PC-9 (cell line): ENCODE measurements around the gene UBXN6. TPM values are rescaled to one million over a fixed set of nuclear protein-coding genes. Genes with fewer than 3 reads are reported as not detected.

ENCODE experiments used
- BruUV-seq: library from RNA; stranded (reverse); fragments of 400-500 nt; replicated peaks from 2 replicates; lab custom pipeline; 2021; lab: Mats Ljungman, UMichigan
- CTCF ChIA-PET: fragments of 300-600 bp; sonication (Branson Sonifier 250); formaldehyde crosslinking; loops from one replicate; lab custom pipeline; 2022; ENCODE audit warnings: antibody characterized with exemption; lab: Charles Lee
- POLR2A ChIA-PET: fragments of 300-600 bp; sonication (Branson Sonifier 250); formaldehyde crosslinking; loops from one replicate; lab custom pipeline; 2022; ENCODE audit warnings: antibody characterized with exemption; ENCODE audit not compliant: unreplicated experiment; lab: Charles Lee
- DNase-seq, 2 experiments: peaks; one replicate each; pipeline versions ENCODE4 v3.0.0 to v3.0.0-alpha.2; 2015 to 2022; ENCODE audit warnings: mixed read lengths in 1 of 2
- H2AFZ ChIP-seq: fragments of 200-600 bp; sonication (generic); 2 replicates; pipeline ENCODE4 v1.8.1; 2017; ENCODE audit warnings: antibody characterized with exemption
- H3F3A ChIP-seq: fragments of 200-600 bp; sonication (generic); 2 replicates; pipeline ENCODE4 v1.8.1; 2017; ENCODE audit warnings: antibody characterized with exemption, mild to moderate bottlenecking, low read depth; ENCODE audit not compliant: insufficient read depth
- H3K27ac ChIP-seq: fragments of 200-600 bp; sonication (generic); 2 replicates; pipeline ENCODE4 v1.6.1; 2016; ENCODE audit warnings: mixed run types
- H3K27me3 ChIP-seq: fragments of 200-600 bp; sonication (generic); 2 replicates; pipeline ENCODE4 v1.6.1; 2016; ENCODE audit warnings: low read depth, mixed run types; ENCODE audit not compliant: insufficient read depth
- H3K36me3 ChIP-seq: fragments of 200-600 bp; sonication (generic); 2 replicates; pipeline ENCODE4 v1.6.1; 2016; ENCODE audit warnings: low read depth, mixed run types
- H3K4me1 ChIP-seq: fragments of 200-600 bp; sonication (generic); replicated peaks from 2 replicates; pipeline ENCODE4 v1.6.1; 2016; ENCODE audit warnings: mixed run types; ENCODE audit not compliant: insufficient read depth
- H3K4me2 ChIP-seq: fragments of 200-600 bp; sonication (generic); 2 replicates; pipeline ENCODE4 v1.6.1; 2017; ENCODE audit warnings: mixed run types
- H3K4me3 ChIP-seq: fragments of 200-600 bp; sonication (generic); 2 replicates; pipeline ENCODE4 v1.6.1; 2016; ENCODE audit warnings: mixed run types
- H3K79me2 ChIP-seq: fragments of 200-600 bp; sonication (generic); 2 replicates; pipeline ENCODE4 v1.6.1; 2017; ENCODE audit warnings: low read depth, mixed run types
- H3K9me2 ChIP-seq: fragments of 200-600 bp; sonication (generic); 2 replicates; pipeline ENCODE4 v1.8.1; 2017; ENCODE audit warnings: mild to moderate bottlenecking; ENCODE audit not compliant: insufficient read depth
- H3K9me3 ChIP-seq: fragments of 200-600 bp; sonication (generic); 2 replicates; pipeline ENCODE4 v1.8.1; 2016; ENCODE audit warnings: low read depth; ENCODE audit not compliant: insufficient read depth
- H4K20me1 ChIP-seq: fragments of 200-600 bp; sonication (generic); 2 replicates; pipeline ENCODE4 v1.8.1; 2017; ENCODE audit not compliant: insufficient read depth
- EZH2 ChIP-seq: fragments of 200-600 bp; sonication (generic); IDR thresholded peaks from 2 replicates; pipeline ENCODE4 v1.8.0; 2017; ENCODE audit warnings: antibody characterized with exemption, low read depth
- intact Hi-C: fragments of 100-400 bp; cut with micrococcal nuclease; formaldehyde crosslinking; loops from one replicate; pipeline ENCODE4 v1.10.0; 2022; ENCODE audit not compliant: unreplicated experiment
- total RNA-seq: library from RNA; stranded (reverse); gene quantifications from 2 replicates; pipeline ENCODE4 v1.2.3, GENCODE V29; 2021
- TF ChIP-seq, protein P1 (sequence below): fragments of 200-600 bp; sonication (generic); conservative IDR thresholded peaks from 2 replicates; pipeline ENCODE4 v1.6.1; 2017; ENCODE audit warnings: mixed run types, antibody characterized with exemption, mild to moderate bottlenecking, moderate library complexity

Gene UBXN6
- total RNA-seq, 1 experiment from 2014 or later: 79.4 TPM

DNA sequence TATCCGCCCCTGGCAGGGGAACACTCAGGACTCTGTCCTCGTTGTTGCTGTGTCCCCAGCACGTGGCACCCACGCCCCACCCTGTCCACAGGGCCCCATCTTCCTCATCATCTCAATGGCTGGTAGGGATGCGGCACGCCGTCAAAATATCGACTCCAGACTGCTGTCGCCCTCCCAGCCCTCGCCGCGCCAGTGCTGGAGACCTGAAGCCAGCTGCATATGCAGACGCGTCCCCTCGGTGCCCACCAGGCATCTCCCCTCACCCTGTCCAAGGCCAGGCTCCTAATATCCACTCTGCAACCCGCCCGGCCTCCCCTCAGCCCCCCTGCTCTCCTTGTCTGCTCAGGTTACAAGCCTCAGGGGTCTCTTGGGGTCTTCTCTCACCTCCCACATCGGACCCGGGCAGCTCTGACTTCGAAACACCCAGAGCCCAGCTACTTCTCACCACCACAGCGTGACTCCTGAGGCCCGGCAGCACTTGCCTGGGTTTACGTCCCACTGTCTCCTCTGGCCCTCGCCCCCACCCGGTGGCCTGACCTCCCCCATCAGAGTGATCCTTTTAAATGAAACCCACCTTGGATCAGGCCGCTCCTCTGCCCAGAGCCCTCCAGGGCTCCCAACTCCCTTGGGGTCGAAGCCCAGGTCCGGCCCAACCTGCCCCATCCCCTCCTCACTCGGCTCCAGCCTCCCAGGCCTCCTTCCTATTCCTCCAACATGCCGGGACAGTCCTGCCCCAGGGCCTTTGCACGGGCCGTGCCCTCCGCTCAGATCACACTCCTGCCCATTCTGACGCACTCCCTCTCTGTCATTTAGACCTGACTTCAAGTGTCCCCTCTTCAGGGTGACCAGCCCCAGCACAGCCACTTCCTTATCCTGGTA lies 48.2 kb upstream of the UBXN6 start:
- intact Hi-C loops: no loop called here

DNA sequence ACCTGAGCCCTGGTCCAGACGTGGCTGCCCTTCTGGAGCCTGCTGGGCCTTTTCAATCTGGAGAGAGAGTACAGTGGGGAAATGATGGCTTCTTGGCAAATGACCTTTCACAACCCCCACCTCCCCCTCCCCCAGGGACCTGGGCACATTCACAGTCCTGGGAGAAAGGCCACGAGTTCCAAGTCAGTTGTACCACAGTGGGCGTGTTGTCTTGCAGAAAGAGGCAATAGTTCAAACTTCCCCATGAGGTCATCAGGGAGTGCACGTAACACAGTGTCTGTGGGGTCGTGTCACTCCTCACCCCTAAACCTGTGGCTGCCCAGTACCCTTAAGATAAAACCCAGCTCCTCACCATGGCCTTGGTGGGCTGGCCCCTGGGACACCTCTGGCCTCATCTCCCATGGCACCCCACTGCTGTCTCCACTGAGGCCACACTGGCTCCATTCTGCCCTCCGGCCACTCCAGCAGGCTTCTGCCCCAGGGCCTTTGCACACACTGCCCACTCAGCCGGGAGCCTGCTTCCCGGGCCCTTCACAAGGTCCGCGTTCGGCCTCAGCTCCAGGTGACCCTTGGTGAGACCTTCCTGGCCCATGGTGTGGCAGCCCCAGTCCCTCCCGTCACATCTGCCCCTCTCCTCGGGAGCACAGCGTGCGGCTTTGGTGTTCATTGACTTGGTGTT lies 47.4 kb upstream of the UBXN6 start:
- H3K27ac ChIP-seq: no peak overlapping the region
- H3K4me2 ChIP-seq: no peak overlapping the region
- no peaks in the 10 kb centered on the region for H4K20me1 ChIP-seq
- POLR2A ChIA-PET: no interaction called here
- no peak overlapping the region for H2AFZ ChIP-seq
- CTCF ChIA-PET: no interaction called here
- BruUV-seq: no TSS peak
- no peak overlapping the region for H3K4me3 ChIP-seq
- no peaks in the 10 kb centered on the region for H3F3A ChIP-seq
- H3K9me3 ChIP-seq: no peaks in the 10 kb centered on the region
- H3K4me1 ChIP-seq: no peaks in the 10 kb centered on the region
- DNase-seq: no peak
- intact Hi-C loops: no loop called here
- no peaks in the 10 kb centered on the region for H3K36me3 ChIP-seq
- TF ChIP-seq, protein P1, sequence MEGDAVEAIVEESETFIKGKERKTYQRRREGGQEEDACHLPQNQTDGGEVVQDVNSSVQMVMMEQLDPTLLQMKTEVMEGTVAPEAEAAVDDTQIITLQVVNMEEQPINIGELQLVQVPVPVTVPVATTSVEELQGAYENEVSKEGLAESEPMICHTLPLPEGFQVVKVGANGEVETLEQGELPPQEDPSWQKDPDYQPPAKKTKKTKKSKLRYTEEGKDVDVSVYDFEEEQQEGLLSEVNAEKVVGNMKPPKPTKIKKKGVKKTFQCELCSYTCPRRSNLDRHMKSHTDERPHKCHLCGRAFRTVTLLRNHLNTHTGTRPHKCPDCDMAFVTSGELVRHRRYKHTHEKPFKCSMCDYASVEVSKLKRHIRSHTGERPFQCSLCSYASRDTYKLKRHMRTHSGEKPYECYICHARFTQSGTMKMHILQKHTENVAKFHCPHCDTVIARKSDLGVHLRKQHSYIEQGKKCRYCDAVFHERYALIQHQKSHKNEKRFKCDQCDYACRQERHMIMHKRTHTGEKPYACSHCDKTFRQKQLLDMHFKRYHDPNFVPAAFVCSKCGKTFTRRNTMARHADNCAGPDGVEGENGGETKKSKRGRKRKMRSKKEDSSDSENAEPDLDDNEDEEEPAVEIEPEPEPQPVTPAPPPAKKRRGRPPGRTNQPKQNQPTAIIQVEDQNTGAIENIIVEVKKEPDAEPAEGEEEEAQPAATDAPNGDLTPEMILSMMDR: no peak
- TF ChIP-seq EZH2: no peak
- no peaks in the 10 kb centered on the region for H3K27me3 ChIP-seq
- H3K9me2 ChIP-seq: no peaks in the 10 kb centered on the region
- no peaks in the 10 kb centered on the region for H3K79me2 ChIP-seq

More for the DNA sequence above, 48.2 kb upstream of the UBXN6 start:
- Histone ChIP-seq H2AFZ (no peak overlapping the region), H3K4me2 (no peak overlapping the region), H3K9me3 (no peaks in the 10 kb centered on the region), H4K20me1 (no peaks in the 10 kb centered on the region), H3F3A (no peaks in the 10 kb centered on the region), H3K36me3 (no peaks in the 10 kb centered on the region), H3K4me3 (no peak overlapping the region), H3K79me2 (no peaks in the 10 kb centered on the region), H3K4me1 (no peaks in the 10 kb centered on the region), H3K27me3 (no peaks in the 10 kb centered on the region), H3K27ac (no peak overlapping the region), H3K9me2 (no peaks in the 10 kb centered on the region)
- ChIA-PET CTCF (no interaction called here), POLR2A (no interaction called here)
- TF ChIP-seq, protein P1: no peak
- no peak for TF ChIP-seq EZH2
- DNase-seq: no peak
- BruUV-seq: no TSS peak

DNA sequence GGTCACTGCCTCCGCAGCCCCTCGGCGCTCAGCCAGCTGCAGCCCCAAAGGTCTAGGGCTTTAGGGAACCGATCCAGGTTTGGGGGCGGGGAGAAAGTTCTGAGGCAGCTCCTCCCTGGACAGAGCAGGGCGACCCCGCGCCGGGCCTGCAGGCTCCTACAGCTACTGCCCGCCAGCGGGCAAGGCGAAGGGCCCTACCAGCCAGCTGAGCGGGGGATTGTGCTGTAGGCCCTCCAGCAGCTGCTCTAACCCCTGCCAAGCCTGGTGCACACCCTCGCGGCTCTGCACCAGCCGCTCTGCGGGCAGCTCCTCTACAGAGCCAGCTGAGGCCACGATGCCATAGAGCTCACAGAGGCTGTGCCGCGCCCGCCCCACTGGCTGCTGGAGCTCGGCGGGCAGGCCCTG lies 46.7 kb upstream of the UBXN6 start:
- intact Hi-C loops: no loop called here
- Histone ChIP-seq H3F3A (no peaks in the 10 kb centered on the region), H3K4me2 (no peak overlapping the region), H3K4me3 (no peak overlapping the region), H3K4me1 (no peaks in the 10 kb centered on the region), H3K9me3 (no peaks in the 10 kb centered on the region), H3K79me2 (no peaks in the 10 kb centered on the region), H3K27ac (no peak overlapping the region), H2AFZ (no peak overlapping the region), H3K27me3 (no peaks in the 10 kb centered on the region), H4K20me1 (no peaks in the 10 kb centered on the region), H3K36me3 (no peaks in the 10 kb centered on the region), H3K9me2 (no peaks in the 10 kb centered on the region)
- ChIA-PET POLR2A (no interaction called here), CTCF (interaction anchor here (0.6 kb wide), 1 partner anchor 117 kb away, joined by 6 read pairs; no protein-coding TSS in a partner anchor)
- DNase-seq: no peak
- TF ChIP-seq EZH2: no peak
- TF ChIP-seq, protein P1: no peak
- no TSS peak for BruUV-seq
